ENCODE measurements around the gene SFXN3.

The SFXN3 gene

GRCh38 chr10:101000127-101000914 lies 30.7 kb upstream of the SFXN3 start:
- H3K27ac ChIP-seq: peak overlapping the region; percentile 83
- peaks cover 22% of the 10 kb centered on the region for H3K4me1 ChIP-seq
- peak overlapping the region; percentile 98 for H3K4me2 ChIP-seq (ENCODE audit: low read length)
- H3K9ac ChIP-seq: peak overlapping the region; percentile 94
- H3K9me3 ChIP-seq (ENCODE audit: control insufficient read depth, low read length): no peaks in the 10 kb centered on the region
- peak overlapping the region; percentile 82 for H2AFZ ChIP-seq
- no peaks in the 10 kb centered on the region for H3K36me3 ChIP-seq (ENCODE audit: control insufficient read depth, insufficient read depth, low read length)
- TF ChIP-seq, protein P1, sequence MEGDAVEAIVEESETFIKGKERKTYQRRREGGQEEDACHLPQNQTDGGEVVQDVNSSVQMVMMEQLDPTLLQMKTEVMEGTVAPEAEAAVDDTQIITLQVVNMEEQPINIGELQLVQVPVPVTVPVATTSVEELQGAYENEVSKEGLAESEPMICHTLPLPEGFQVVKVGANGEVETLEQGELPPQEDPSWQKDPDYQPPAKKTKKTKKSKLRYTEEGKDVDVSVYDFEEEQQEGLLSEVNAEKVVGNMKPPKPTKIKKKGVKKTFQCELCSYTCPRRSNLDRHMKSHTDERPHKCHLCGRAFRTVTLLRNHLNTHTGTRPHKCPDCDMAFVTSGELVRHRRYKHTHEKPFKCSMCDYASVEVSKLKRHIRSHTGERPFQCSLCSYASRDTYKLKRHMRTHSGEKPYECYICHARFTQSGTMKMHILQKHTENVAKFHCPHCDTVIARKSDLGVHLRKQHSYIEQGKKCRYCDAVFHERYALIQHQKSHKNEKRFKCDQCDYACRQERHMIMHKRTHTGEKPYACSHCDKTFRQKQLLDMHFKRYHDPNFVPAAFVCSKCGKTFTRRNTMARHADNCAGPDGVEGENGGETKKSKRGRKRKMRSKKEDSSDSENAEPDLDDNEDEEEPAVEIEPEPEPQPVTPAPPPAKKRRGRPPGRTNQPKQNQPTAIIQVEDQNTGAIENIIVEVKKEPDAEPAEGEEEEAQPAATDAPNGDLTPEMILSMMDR (IDR thresholded peaks at IDR 0.05): no peak
- H3K4me3 ChIP-seq (ENCODE audit: low read depth, low read length): peak overlapping the region; percentile 92
- H3K79me2 ChIP-seq: peaks cover 3% of the 10 kb centered on the region
- H3K27me3 ChIP-seq (ENCODE audit: control insufficient read depth, insufficient read depth, low read length): no peaks in the 10 kb centered on the region

- Histone ChIP-seq H3K4me1 (peaks cover 22% of the 10 kb centered on the region), H3K4me2 (ENCODE audit: low read length) (peak overlapping the region; percentile 98), H3K9ac (peak overlapping the region; percentile 94), H3K36me3 (ENCODE audit: control insufficient read depth, insufficient read depth, low read length) (no peaks in the 10 kb centered on the region), H3K27me3 (ENCODE audit: control insufficient read depth, insufficient read depth, low read length) (no peaks in the 10 kb centered on the region), H3K27ac (peak overlapping the region; percentile 83), H3K79me2 (peaks cover 3% of the 10 kb centered on the region), H3K4me3 (ENCODE audit: low read depth, low read length) (peak overlapping the region; percentile 92), H3K9me3 (ENCODE audit: control insufficient read depth, low read length) (no peaks in the 10 kb centered on the region), H2AFZ (peak overlapping the region; percentile 82)
- TF ChIP-seq, protein P1 (IDR thresholded peaks at IDR 0.05): no peak
Measured at GRCh38 chr10:101000915-101001658, 29.9 kb upstream of the SFXN3 start.

- Histone ChIP-seq H3K27ac (peak overlapping the region; percentile 83), H2AFZ (no peak overlapping the region), H3K79me2 (peaks cover 3% of the 10 kb centered on the region), H3K27me3 (ENCODE audit: control insufficient read depth, insufficient read depth, low read length) (no peaks in the 10 kb centered on the region), H3K4me3 (ENCODE audit: low read depth, low read length) (peak overlapping the region; percentile 92), H3K4me1 (peaks cover 19% of the 10 kb centered on the region), H3K4me2 (ENCODE audit: low read length) (peak overlapping the region; percentile 98), H3K36me3 (ENCODE audit: control insufficient read depth, insufficient read depth, low read length) (no peaks in the 10 kb centered on the region), H3K9ac (no peak overlapping the region), H3K9me3 (ENCODE audit: control insufficient read depth, low read length) (no peaks in the 10 kb centered on the region)
- TF ChIP-seq, protein P1 (IDR thresholded peaks at IDR 0.05): no peak
Measured at GRCh38 chr10:101001659-101002035, 29.4 kb upstream of the SFXN3 start.

DNA sequence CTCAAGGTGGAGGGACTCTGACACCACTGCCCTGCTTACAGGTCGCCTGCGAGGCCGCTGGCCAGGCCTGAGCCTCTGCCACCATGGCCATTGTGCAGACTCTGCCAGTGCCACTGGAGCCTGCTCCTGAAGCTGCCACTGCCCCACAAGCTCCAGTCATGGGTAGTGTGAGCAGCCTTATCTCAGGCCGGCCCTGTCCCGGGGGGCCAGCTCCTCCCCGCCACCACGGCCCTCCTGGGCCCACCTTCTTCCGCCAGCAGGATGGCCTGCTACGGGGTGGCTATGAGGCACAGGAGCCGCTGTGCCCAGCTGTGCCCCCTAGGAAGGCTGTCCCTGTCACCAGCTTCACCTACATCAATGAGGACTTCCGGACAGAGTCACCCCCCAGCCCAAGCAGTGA lies 28.6 kb upstream of the SFXN3 start:
- no peak overlapping the region for H3K27ac ChIP-seq
- H3K9ac ChIP-seq: no peak overlapping the region
- no peaks in the 10 kb centered on the region for H3K27me3 ChIP-seq (ENCODE audit: control insufficient read depth, insufficient read depth, low read length)
- H2AFZ ChIP-seq: no peak overlapping the region
- H3K36me3 ChIP-seq (ENCODE audit: control insufficient read depth, insufficient read depth, low read length): no peaks in the 10 kb centered on the region
- peaks cover 17% of the 10 kb centered on the region for H3K4me1 ChIP-seq
- H3K4me3 ChIP-seq (ENCODE audit: low read depth, low read length): no peak overlapping the region
- peak overlapping the region; percentile 11 for H3K4me2 ChIP-seq (ENCODE audit: low read length)
- H3K9me3 ChIP-seq (ENCODE audit: control insufficient read depth, low read length): no peaks in the 10 kb centered on the region
- H3K79me2 ChIP-seq: peaks cover 3% of the 10 kb centered on the region
- TF ChIP-seq, protein P1 (IDR thresholded peaks at IDR 0.05): no peak
